K562 (cell line): ENCODE results near the gene HNRNPD. TPM values are rescaled to one million over a fixed set of nuclear protein-coding genes. Genes with fewer than 3 reads are reported as not detected.
A peak's percentile ranks its signal among the peaks of the same experiment; 100 is the strongest.

ENCODE experiments used
- ATAC-seq: fragments of 200-7000 bp; cut with Tn5 transposase; 3 replicates; pipeline ENCODE4 v1.9.1; 2020; ENCODE audit warnings: moderate library complexity
- BruUV-seq: library from RNA; stranded (reverse); fragments of 400-500 nt; replicated peaks from 2 replicates; lab custom pipeline; 2021; lab: Mats Ljungman, UMichigan
- CTCF ChIA-PET: fragments of 300-600 bp; formaldehyde crosslinking; extraction: SDS; loops from one replicate; lab custom pipeline; 2021; ENCODE audit warnings: low intra/inter-chr PET ratio; lab: Yijun Ruan, JAX
- POLR2A ChIA-PET: fragments of 300-600, 350-650 bp; sonication (Branson Sonifier 250); formaldehyde crosslinking; extraction: SDS; loops from one replicate; lab custom pipeline; 2021; ENCODE audit warnings: antibody characterized with exemption, inconsistent platforms; lab: Yijun Ruan, JAX
- DNase-seq, 4 experiments: peaks; one replicate each; pipeline versions ENCODE4 v3.0.0 to v3.0.0-alpha.2; 2011 to 2018; ENCODE audit warnings: low spot score in 3 of 4, mixed read lengths in 3 of 4; ENCODE audit errors: extremely low read depth in 1 of 4
- FAIRE-seq: peaks from 2 replicates; lab custom pipeline; 2011; peaks lifted over from hg19 to GRCh38; lab: Jason Lieb, UNC
- H2AFZ ChIP-seq: 2 replicates; pipeline ENCODE4 v1.6.0; 2011; ENCODE audit warnings: low read depth, low read length, control low read depth, inconsistent platforms
- H3K27ac ChIP-seq: fragments of 200-600 bp; 3 replicates; pipeline ENCODE4 v1.8.0; 2011; ENCODE audit warnings: low read depth, mild to moderate bottlenecking, control low read depth, inconsistent platforms, low read length, moderate library complexity, mixed read lengths; ENCODE audit errors: extremely low read depth
- H3K27me3 ChIP-seq, 2 experiments: fragments of 300-600 bp in 1 of 2; 2 replicates in 1 of 2; 3 replicates in 1 of 2; pipeline versions ENCODE4 v1.6.0 to v1.8.0; 2011; ENCODE audit warnings: inconsistent platforms in 2 of 2, low read length in 2 of 2, mild to moderate bottlenecking in 1 of 2, mixed read lengths in 1 of 2, moderate library complexity in 1 of 2; ENCODE audit not compliant: control insufficient read depth in 2 of 2, insufficient read depth in 2 of 2
- H3K36me3 ChIP-seq: fragments of 300-600 bp; 3 replicates; pipeline ENCODE4 v1.8.0; 2011; ENCODE audit warnings: mild to moderate bottlenecking, low read length, inconsistent platforms; ENCODE audit not compliant: control insufficient read depth, insufficient read depth
- H3K4me1 ChIP-seq, 2 experiments: fragments of 200-600 bp in 1 of 2; replicated peaks in 1 of 2; 2 replicates in 1 of 2; 3 replicates in 1 of 2; pipeline versions ENCODE4 v1.5.1 to v1.8.0; 2011; ENCODE audit warnings: inconsistent platforms in 2 of 2, low read length in 2 of 2, mild to moderate bottlenecking in 1 of 2, mixed read lengths in 1 of 2, moderate library complexity in 1 of 2; ENCODE audit not compliant: control insufficient read depth in 2 of 2, insufficient read depth in 2 of 2
- H3K4me2 ChIP-seq: 2 replicates; pipeline ENCODE4 v1.6.1; 2011; ENCODE audit warnings: low read length, control low read depth, inconsistent platforms, mixed read lengths; ENCODE audit not compliant: insufficient read depth
- H3K4me3 ChIP-seq: fragments of 200-600 bp; sonication (generic), shearing (Covaris generic); 2 replicates; pipeline ENCODE4 v1.5.1; 2016; ENCODE audit warnings: control low read depth, inconsistent platforms
- H3K79me2 ChIP-seq: fragments of 200-600 bp; 3 replicates; pipeline ENCODE4 v1.8.0; 2011; ENCODE audit warnings: low read length, inconsistent platforms; ENCODE audit not compliant: control insufficient read depth, insufficient read depth
- H3K9ac ChIP-seq, 2 experiments: 2 replicates each; pipeline versions ENCODE4 v1.6.0 to v1.6.1; 2011; ENCODE audit warnings: low read depth in 2 of 2, low read length in 2 of 2, control low read depth in 1 of 2, inconsistent platforms in 1 of 2, mild to moderate bottlenecking in 1 of 2, mixed read lengths in 1 of 2; ENCODE audit not compliant: insufficient read depth in 1 of 2
- H3K9me1 ChIP-seq: one replicate; pipeline ENCODE4 v1.6.0; 2011; ENCODE audit warnings: inconsistent platforms, mild to moderate bottlenecking, low read length, moderate library complexity; ENCODE audit not compliant: control insufficient read depth, insufficient read depth
- H3K9me3 ChIP-seq: replicated peaks from 2 replicates; pipeline ENCODE4 v1.5.1; 2011; ENCODE audit warnings: low read depth, low read length, inconsistent platforms; ENCODE audit not compliant: control insufficient read depth, insufficient read depth
- H4K20me1 ChIP-seq: replicated peaks from 2 replicates; pipeline ENCODE4 v1.6.1; 2011; ENCODE audit warnings: low read length, inconsistent platforms, mixed read lengths; ENCODE audit not compliant: control insufficient read depth, insufficient read depth
- CBX3 ChIP-seq, 2 experiments: IDR thresholded peaks; 1 replicate in 1 of 2; 2 replicates in 1 of 2; pipeline ENCODE4 v1.6.1; 2012; ENCODE audit warnings: inconsistent platforms in 2 of 2, low read length in 2 of 2, borderline replicate concordance in 1 of 2, control low read depth in 1 of 2
- KAT8 ChIP-seq: fragments of 450-650 bp; IDR thresholded peaks from 2 replicates; pipeline ENCODE4 v1.6.1; 2016; ENCODE audit warnings: low read depth, mild to moderate bottlenecking
- NFE2L1 ChIP-seq: fragments of 450-650 bp; IDR thresholded peaks from 2 replicates; pipeline ENCODE4 v1.6.1; 2016; ENCODE audit warnings: missing genetic modification characterization, low read depth, mild to moderate bottlenecking, missing compliant biosample characterization, moderate library complexity, borderline replicate concordance
- TRIM28 ChIP-seq: fragments of 450-650 bp; IDR thresholded peaks from 2 replicates; pipeline ENCODE4 v1.6.1; 2017
- WGBS: fragments of 100-300 bp; shearing (Covaris generic); methylation state at CpG from one replicate; pipeline ENCODE4 v1.1.6; 2016; ENCODE audit warnings: low coverage, mixed read lengths; ENCODE audit not compliant: insufficient coverage; ENCODE audit errors: missing lambda C conversion rate; 5-methylcytosine and 5-hydroxymethylcytosine counted together
- in situ Hi-C: fragments of 300-500 bp; cut with MboI; formaldehyde crosslinking; loops from 4 replicates; pipeline ENCODE4 v1.15.0; 2018; ENCODE audit warnings: inconsistent platforms, mixed read lengths
- intact Hi-C: fragments of 100-400 bp; cut with micrococcal nuclease; formaldehyde crosslinking; loops from 2 replicates; pipeline ENCODE4 v1.14.2; 2022
- polyA plus RNA-seq, 8 experiments: library from polyadenylated mRNA; depleted of rRNA in 4 of 8; stranded (reverse) in 5 of 8; unstranded in 3 of 8; fragments of >200 nt; fragmentation: Nextera tagmentation in 2 of 8; fragmentation: Illumina TruSeq in 1 of 8; extraction: Ambion mirVana in 2 of 8; extraction: Trizol in 1 of 8; gene quantifications; 2 replicates each; pipeline versions ENCODE4 v1.2.1 to v1.2.3, GENCODE V29; 2011 to 2014; ENCODE audit warnings: inconsistent platforms in 1 of 8, missing spikeins in 1 of 8
- total RNA-seq, 7 experiments: library from RNA; depleted of rRNA in 6 of 7; stranded (reverse); fragments of >200 nt in 6 of 7; fragmentation: Illumina TruSeq in 2 of 7; extraction: Trizol in 2 of 7; gene quantifications; 2 replicates each; pipeline versions ENCODE4 v1.2.1 to v1.2.3, GENCODE V29; 2011 to 2021; ENCODE audit warnings: low replicate concordance in 1 of 7
- TF ChIP-seq, protein P1 (sequence below): sonication (generic); formaldehyde crosslinking; IDR thresholded peaks from 2 replicates; pipeline ENCODE4 v1.8.0; 2022; ENCODE audit warnings: mild to moderate bottlenecking, missing genetic modification reagents

The HNRNPD gene
- total and polyA plus RNA-seq, 9 of the 15 experiments (the other 6 are each of a cell fraction or from before 2014, with no cell fraction given), result 92.4 to 955 (median 160) TPM

DNA sequence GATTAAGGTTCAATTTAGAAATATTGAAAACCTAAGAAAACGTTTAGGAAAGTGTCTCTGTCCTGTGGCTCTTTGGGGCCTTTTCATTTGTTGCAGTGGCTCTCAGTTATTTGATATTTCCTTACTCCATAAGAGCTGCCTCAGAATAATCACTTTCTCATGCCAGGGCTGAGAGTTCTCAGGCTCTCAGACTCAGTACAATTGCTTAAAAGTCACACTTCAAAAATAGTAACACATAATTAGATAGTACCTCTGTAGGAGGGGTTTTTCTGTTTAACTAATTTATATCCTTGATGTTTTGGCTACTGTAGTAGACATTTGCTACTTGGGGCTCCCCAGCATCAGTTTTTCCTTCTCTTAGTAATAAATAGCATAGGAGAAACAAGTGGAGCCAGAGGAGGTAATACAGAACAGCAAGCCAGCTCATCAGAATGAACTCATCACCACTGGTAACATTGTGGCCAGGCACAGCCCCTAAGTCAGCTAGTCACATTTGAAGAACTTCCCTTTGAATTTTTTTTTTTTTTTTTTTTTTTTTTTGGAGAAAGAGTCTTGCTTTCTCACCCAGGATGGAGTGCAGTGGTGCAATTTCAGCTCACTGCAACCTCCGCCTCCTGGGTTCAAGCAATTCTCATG is 8.0 kb upstream of the HNRNPD start (continued):
- TF ChIP-seq, protein P1, sequence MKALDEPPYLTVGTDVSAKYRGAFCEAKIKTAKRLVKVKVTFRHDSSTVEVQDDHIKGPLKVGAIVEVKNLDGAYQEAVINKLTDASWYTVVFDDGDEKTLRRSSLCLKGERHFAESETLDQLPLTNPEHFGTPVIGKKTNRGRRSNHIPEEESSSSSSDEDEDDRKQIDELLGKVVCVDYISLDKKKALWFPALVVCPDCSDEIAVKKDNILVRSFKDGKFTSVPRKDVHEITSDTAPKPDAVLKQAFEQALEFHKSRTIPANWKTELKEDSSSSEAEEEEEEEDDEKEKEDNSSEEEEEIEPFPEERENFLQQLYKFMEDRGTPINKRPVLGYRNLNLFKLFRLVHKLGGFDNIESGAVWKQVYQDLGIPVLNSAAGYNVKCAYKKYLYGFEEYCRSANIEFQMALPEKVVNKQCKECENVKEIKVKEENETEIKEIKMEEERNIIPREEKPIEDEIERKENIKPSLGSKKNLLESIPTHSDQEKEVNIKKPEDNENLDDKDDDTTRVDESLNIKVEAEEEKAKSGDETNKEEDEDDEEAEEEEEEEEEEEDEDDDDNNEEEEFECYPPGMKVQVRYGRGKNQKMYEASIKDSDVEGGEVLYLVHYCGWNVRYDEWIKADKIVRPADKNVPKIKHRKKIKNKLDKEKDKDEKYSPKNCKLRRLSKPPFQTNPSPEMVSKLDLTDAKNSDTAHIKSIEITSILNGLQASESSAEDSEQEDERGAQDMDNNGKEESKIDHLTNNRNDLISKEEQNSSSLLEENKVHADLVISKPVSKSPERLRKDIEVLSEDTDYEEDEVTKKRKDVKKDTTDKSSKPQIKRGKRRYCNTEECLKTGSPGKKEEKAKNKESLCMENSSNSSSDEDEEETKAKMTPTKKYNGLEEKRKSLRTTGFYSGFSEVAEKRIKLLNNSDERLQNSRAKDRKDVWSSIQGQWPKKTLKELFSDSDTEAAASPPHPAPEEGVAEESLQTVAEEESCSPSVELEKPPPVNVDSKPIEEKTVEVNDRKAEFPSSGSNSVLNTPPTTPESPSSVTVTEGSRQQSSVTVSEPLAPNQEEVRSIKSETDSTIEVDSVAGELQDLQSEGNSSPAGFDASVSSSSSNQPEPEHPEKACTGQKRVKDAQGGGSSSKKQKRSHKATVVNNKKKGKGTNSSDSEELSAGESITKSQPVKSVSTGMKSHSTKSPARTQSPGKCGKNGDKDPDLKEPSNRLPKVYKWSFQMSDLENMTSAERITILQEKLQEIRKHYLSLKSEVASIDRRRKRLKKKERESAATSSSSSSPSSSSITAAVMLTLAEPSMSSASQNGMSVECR (CRISPR knock-in tag), result no peak
- no peak for TF ChIP-seq KAT8

DNA sequence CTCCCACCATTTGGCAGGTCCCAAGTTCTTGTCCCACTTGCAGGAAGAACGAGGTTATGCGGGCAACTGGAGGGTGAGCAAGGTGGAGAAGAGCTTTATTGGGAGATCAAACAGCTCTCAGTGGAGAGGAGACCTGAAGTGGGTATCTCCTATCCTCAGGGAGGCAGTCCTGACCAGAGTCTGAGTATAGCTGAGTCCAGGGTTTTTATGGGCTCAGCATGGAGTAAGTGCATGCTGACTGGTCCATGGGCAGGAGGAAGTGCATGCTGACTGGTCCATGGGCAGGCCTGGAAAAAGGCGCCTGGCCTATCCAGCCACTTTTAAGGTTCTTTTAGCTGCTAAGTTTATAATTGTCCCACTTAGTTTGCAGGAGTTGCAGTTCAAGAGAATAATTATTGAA is 7.4 kb upstream of the HNRNPD start:
- Histone ChIP-seq H3K27me3 (no peaks in the 10 kb centered on the region), H3K9ac (no peak overlapping the region), H4K20me1 (no peaks in the 10 kb centered on the region), H2AFZ (no peak overlapping the region), H3K4me3 (no peak overlapping the region), H3K4me2 (no peak overlapping the region), H3K9me1 (no peaks in the 10 kb centered on the region), H3K4me1 (peaks cover under 1 to 8% of the 10 kb centered on the region in 2 experiments; a peak in 3 of 5 replicates), H3K27ac (no peak overlapping the region), H3K79me2 (peaks cover 4% of the 10 kb centered on the region; the same call in 2 of the 3 replicates), H3K9me3 (no peaks in the 10 kb centered on the region), H3K36me3 (0 out of 3 replicates have a peak, but pooled peaks cover under 1% of the 10 kb centered on the region)
- BruUV-seq, result no TSS peak
- TF ChIP-seq TRIM28, result 0 out of 2 replicates have a peak, but pooled peaks have one; percentile 22
- TF ChIP-seq NFE2L1, result no peak
- TF ChIP-seq CBX3 (IDR thresholded peaks at IDR 0.05; ENCODE audit: borderline replicate concordance in 1 of 2, low read length in 2 of 2), result peak in 1 of 2 experiments; percentile 55; a peak in 1 of 3 replicates
- in situ Hi-C loops (no loop called here), intact Hi-C loops (no loop called here)
- ChIA-PET POLR2A (interaction anchor here (0.7 to 2.0 kb wide), 6 partner anchors 11 to 48 kb away, joined by 3 to 4 read pairs (median 3); no protein-coding TSS in a partner anchor), CTCF (no interaction called here)
- WGBS, result 34% methylated on average over 3 of the region's 3 CpGs
- no peak for DNase-seq
- no peak for FAIRE-seq
- peak; percentile 53 for ATAC-seq
